Transverse colon (tissue), 4 donors: ENCODE results near the gene CALN1.

Source experiments
- EP300 ChIP-seq: sonication (generic); formaldehyde crosslinking; IDR thresholded peaks from one replicate; pipeline ENCODE4 v1.6.1; 2017; ENCODE audit warnings: antibody characterized with exemption, low read depth
- POLR2A ChIP-seq: fragments of 450-650 bp; IDR thresholded peaks from one replicate; pipeline ENCODE4 v1.6.1; 2016; ENCODE audit warnings: antibody characterized with exemption, mild to moderate bottlenecking, moderate library complexity
- POLR2AphosphoS5 ChIP-seq, 3 donors: sonication (generic); formaldehyde crosslinking; IDR thresholded peaks; one replicate each; pipeline ENCODE4 v1.6.1; 2016; ENCODE audit warnings: antibody characterized with exemption in 3 of 3
- TF ChIP-seq, protein P1 (sequence below), 5 experiments: fragments of 200-600 bp in 3 of 5; fragments of 450-650 bp in 2 of 5; sonication (generic) in 3 of 5; IDR thresholded peaks; 1 replicate in 2 of 5; 2 replicates in 3 of 5; pipeline ENCODE4 v1.5.1; 2016 to 2017; ENCODE audit warnings: antibody characterized with exemption in 5 of 5, inconsistent platforms in 3 of 5, mild to moderate bottlenecking in 2 of 5, moderate library complexity in 1 of 5

DNA sequence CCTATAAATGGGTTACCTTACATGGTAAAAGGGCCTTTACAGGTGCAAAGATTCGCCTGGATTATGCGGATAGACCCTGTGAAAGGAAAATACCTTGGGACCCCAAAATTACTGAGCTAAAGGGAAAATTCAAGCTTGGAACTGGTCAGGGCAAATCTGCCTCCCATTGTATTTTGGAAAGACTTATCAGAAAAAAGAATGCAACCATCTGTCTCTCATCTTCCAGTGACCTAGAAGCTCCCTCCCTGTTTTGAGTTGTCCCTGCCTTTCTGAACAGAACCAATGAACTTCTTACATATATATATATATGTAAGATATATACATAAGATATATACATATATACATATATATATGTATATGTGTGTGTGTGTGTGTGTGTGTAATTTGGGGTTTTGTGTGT is 583.8 kb downstream of the CALN1 start:
- TF ChIP-seq, protein P1, sequence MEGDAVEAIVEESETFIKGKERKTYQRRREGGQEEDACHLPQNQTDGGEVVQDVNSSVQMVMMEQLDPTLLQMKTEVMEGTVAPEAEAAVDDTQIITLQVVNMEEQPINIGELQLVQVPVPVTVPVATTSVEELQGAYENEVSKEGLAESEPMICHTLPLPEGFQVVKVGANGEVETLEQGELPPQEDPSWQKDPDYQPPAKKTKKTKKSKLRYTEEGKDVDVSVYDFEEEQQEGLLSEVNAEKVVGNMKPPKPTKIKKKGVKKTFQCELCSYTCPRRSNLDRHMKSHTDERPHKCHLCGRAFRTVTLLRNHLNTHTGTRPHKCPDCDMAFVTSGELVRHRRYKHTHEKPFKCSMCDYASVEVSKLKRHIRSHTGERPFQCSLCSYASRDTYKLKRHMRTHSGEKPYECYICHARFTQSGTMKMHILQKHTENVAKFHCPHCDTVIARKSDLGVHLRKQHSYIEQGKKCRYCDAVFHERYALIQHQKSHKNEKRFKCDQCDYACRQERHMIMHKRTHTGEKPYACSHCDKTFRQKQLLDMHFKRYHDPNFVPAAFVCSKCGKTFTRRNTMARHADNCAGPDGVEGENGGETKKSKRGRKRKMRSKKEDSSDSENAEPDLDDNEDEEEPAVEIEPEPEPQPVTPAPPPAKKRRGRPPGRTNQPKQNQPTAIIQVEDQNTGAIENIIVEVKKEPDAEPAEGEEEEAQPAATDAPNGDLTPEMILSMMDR (IDR thresholded peaks at IDR 0.05): no peak
- no peak for TF ChIP-seq EP300
- no peak for TF ChIP-seq POLR2AphosphoS5 (IDR thresholded peaks at IDR 0.05)
- TF ChIP-seq POLR2A: no peak
